H1 (cell line): ENCODE results near the gene TNFRSF18. TPM values are rescaled to one million over a fixed set of nuclear protein-coding genes. Genes with fewer than 3 reads are reported as not detected.

Experiments used
- NANOG ChIP-seq: IDR thresholded peaks from 2 replicates; pipeline ENCODE4 v1.6.1; 2011; ENCODE audit warnings: low read length, low read depth, mild to moderate bottlenecking, inconsistent platforms; ENCODE audit not compliant: insufficient read depth, poor library complexity, severe bottlenecking
- polyA plus RNA-seq, 7 experiments: library from polyadenylated mRNA; depleted of rRNA in 3 of 7; stranded (reverse) in 5 of 7; unstranded in 2 of 7; fragments of >200 nt in 5 of 7; fragments of 200-250 nt in 2 of 7; gene quantifications; 1 replicate in 5 of 7; 2 replicates in 1 of 7; 4 replicates in 1 of 7; pipeline versions ENCODE4 v1.2.1 to v1.2.3, GENCODE V29; 2011 to 2013; ENCODE audit warnings: missing spikeins in 2 of 7, mixed read lengths in 2 of 7
- total RNA-seq: library from RNA; stranded (reverse); fragmentation: NEBNext Ultra II Directional; extraction: Animal tissue kit (Norgen Biotek cat#: 25700); gene quantifications from 2 replicates; pipeline ENCODE4 v1.2.1, GENCODE V29; 2021

The TNFRSF18 gene
- total and polyA plus RNA-seq, 2 of the 8 experiments (the other 6 are each of a cell fraction or from before 2014, with no cell fraction given): 1.5 to 2.5 TPM

- TF ChIP-seq NANOG: no peak
These were observed 40.4 kb downstream of the TNFRSF18 start (continued) for GRCh38 chr1:1165900-1166421.
